Memory B cell (primary cell): ENCODE results near the gene TSPAN2.

Source experiments
- ATAC-seq: fragments of 150-1000 bp; cut with Tn5 transposase; 2 replicates; pipeline ENCODE4 v1.10.0; 2021; ENCODE audit warnings: low read depth, mild to moderate bottlenecking, moderate library complexity
- DNase-seq, 2 donors: peaks; one replicate each; pipeline ENCODE4 v3.0.0; 2022; ENCODE audit warnings: low spot score in 2 of 2
- H3K27ac Mint-ChIP-seq: one replicate; pipeline ENCODE4 v1.8.0; 2022; ENCODE audit warnings: mild to moderate bottlenecking, moderate library complexity, mixed read lengths
- H3K27me3 Mint-ChIP-seq: one replicate; pipeline ENCODE4 v1.8.0; 2022; ENCODE audit warnings: mixed read lengths
- H3K36me3 Mint-ChIP-seq: one replicate; pipeline ENCODE4 v1.8.0; 2022; ENCODE audit warnings: mild to moderate bottlenecking, mixed read lengths
- H3K4me1 Mint-ChIP-seq: one replicate; pipeline ENCODE4 v1.8.0; 2022; ENCODE audit warnings: mixed read lengths
- H3K4me3 Mint-ChIP-seq: one replicate; pipeline ENCODE4 v1.8.0; 2022; ENCODE audit warnings: mild to moderate bottlenecking, moderate library complexity, mixed read lengths
- H3K9me3 Mint-ChIP-seq: one replicate; pipeline ENCODE4 v1.8.0; 2022; ENCODE audit warnings: mixed read lengths

TSPAN2 gene

GRCh38 chr1:115059316-115059715, 30.0 kb downstream of the TSPAN2 start:
- Mint-ChIP-seq H3K4me1 (peaks cover 5% of the 10 kb centered on the region), H3K27ac (no peak overlapping the region), H3K36me3 (no peaks in the 10 kb centered on the region), H3K27me3 (no peaks in the 10 kb centered on the region), H3K4me3 (no peak overlapping the region), H3K9me3 (no peaks in the 10 kb centered on the region)
- DNase-seq = no peak
- ATAC-seq = no peak

DNA sequence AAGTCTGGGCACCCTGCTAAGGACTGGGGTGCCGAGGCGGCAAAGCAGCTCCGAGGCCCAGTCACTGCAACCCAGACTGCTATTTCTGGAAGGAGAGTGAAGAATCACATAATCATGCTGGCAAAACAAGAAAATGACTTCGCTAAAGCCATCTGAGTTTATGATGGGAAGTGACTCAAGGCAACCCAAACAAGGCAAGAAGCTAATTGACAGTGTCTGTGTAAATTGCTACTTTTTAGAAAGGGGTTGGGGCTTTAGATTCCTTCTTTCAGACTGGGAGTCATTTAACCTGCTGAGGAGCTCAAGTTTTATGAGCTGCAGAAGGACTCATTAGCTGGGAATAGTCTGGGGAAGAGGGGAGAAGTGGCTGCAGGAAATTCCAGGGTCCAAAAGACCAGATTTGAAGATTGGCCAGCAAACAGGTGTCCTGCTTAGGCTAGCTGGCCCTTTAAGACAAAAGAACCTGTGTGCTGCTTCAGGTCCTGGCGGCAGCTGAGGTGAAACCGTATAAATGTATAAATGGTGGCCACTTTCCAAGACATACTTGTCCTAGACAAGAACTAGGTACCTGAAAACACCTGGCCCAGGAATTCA, 31.5 kb downstream of the TSPAN2 start:
- no peak overlapping the region for H3K27ac Mint-ChIP-seq
- H3K36me3 Mint-ChIP-seq = no peaks in the 10 kb centered on the region

DNA sequence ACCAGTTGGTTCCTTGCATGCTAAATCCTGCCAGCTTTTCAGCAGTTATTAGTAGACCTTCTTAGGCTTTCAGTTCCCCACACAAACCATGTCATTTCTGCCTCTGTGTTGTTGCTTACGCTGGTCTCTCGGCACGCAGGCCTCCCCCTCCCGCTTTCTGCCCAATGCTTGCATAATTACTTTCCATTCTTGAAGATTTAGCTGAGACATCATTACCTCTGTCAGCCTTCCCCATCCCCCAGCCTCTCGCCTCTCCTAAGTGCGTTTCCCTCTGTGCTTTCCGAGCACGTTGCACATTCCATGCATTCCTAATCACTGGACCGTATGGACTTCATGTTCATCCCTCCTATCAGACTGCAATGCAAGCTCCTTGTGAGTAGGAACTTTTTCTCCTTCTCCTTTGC, 32.9 kb downstream of the TSPAN2 start:
- H3K4me3 Mint-ChIP-seq = no peak overlapping the region

More for the DNA sequence above, 31.5 kb downstream of the TSPAN2 start:
- ATAC-seq = no peak
- no peak overlapping the region for H3K4me3 Mint-ChIP-seq
- no peaks in the 10 kb centered on the region for H3K9me3 Mint-ChIP-seq
- no peak for DNase-seq
- no peaks in the 10 kb centered on the region for H3K27me3 Mint-ChIP-seq
- no peaks in the 10 kb centered on the region for H3K4me1 Mint-ChIP-seq

DNA sequence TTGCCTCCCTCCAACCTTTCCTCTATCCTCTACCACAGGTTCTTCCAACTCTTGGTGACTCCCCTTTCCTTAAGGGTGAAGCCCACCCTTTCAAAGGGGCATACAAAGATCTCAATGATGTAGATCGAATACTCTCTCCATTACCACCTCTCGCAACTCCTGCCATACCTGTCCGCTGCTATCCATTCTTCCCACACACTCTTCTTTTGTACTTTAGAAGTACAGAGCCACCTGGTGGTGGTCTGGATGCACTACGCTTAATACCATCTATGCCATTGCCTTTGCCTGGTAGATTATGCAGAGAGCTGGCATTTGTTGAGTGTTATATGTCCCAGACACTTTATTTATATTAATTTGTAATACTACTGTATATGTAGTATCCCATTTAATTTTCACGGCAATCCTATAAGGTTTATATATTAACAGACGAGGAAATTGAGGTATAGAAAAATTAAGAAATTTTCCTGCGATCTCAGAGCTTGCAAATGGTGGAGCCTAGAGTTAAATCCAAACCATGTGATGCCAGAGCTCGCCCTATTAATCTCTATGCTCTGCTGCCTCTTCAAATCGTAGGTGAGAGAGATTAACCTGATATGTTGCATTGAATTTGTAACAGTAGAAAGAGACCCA, 36.7 kb downstream of the TSPAN2 start:
- Mint-ChIP-seq H3K4me3 (no peak overlapping the region), H3K9me3 (no peaks in the 10 kb centered on the region), H3K36me3 (no peaks in the 10 kb centered on the region), H3K27ac (no peak overlapping the region), H3K4me1 (no peaks in the 10 kb centered on the region), H3K27me3 (no peaks in the 10 kb centered on the region)
- DNase-seq (peak; percentile 37 to 39), ATAC-seq (peak; percentile 89)

More for the DNA sequence above, 32.9 kb downstream of the TSPAN2 start:
- Mint-ChIP-seq H3K36me3 (no peaks in the 10 kb centered on the region), H3K9me3 (no peaks in the 10 kb centered on the region), H3K4me1 (no peaks in the 10 kb centered on the region), H3K27me3 (no peaks in the 10 kb centered on the region), H3K27ac (no peak overlapping the region)
- ATAC-seq (no peak), DNase-seq (no peak)

DNA sequence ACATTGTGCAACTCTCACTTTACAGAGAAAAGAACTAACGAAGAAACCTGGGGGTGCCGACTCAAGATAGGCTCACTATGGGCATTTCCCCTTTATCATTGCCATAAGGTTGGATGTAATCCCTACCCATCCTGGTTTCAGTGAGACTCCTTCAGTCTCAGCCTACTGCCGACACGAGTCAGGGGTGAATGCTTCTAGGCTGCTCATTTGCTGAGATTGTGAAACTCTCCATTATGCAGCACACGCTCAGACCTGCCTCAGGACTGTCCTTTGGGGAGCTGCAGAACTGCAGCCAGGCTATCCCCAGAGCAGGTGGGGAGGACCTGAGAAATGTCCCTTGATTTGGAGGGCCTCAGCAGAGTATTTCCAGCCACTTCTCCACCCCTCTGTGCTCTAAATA, 37.5 kb downstream of the TSPAN2 start:
- H3K4me1 Mint-ChIP-seq = no peaks in the 10 kb centered on the region
- H3K36me3 Mint-ChIP-seq = no peaks in the 10 kb centered on the region
- no peaks in the 10 kb centered on the region for H3K9me3 Mint-ChIP-seq
- H3K27me3 Mint-ChIP-seq = no peaks in the 10 kb centered on the region
- H3K27ac Mint-ChIP-seq = no peak overlapping the region
- no peak for DNase-seq
- no peak for ATAC-seq
- H3K4me3 Mint-ChIP-seq = no peak overlapping the region

DNA sequence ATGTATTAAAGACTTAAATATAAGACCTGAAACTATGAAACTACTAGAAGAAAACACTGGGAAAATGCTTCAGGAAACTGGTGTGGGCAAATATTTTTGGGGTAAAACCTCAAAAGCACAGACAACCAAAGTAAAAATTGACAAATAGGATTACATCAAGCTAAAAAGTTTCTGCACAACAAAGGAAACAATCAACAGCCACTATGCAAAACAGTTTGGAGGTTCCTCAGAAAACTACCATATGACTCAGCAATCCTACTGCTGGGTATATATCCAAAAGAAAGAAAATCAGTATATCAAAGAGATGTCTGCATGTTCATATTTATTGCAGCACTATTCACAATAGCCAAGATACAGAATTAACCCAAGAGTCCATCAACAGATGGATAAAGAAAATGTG, 42.6 kb downstream of the TSPAN2 start:
- Mint-ChIP-seq H3K9me3 (peaks cover 4% of the 10 kb centered on the region), H3K36me3 (peaks cover 2% of the 10 kb centered on the region), H3K4me3 (no peak overlapping the region), H3K4me1 (no peaks in the 10 kb centered on the region), H3K27ac (no peak overlapping the region), H3K27me3 (peaks cover 2% of the 10 kb centered on the region)
- ATAC-seq (no peak), DNase-seq (no peak)

- DNase-seq (no peak), ATAC-seq (no peak)
- Mint-ChIP-seq H3K4me1 (no peaks in the 10 kb centered on the region), H3K27me3 (peaks cover 2% of the 10 kb centered on the region), H3K4me3 (no peak overlapping the region), H3K27ac (no peak overlapping the region), H3K9me3 (peaks cover 4% of the 10 kb centered on the region), H3K36me3 (peaks cover 2% of the 10 kb centered on the region)
Observed at GRCh38 chr1:115041654-115042053, 47.6 kb downstream of the TSPAN2 start.

DNA sequence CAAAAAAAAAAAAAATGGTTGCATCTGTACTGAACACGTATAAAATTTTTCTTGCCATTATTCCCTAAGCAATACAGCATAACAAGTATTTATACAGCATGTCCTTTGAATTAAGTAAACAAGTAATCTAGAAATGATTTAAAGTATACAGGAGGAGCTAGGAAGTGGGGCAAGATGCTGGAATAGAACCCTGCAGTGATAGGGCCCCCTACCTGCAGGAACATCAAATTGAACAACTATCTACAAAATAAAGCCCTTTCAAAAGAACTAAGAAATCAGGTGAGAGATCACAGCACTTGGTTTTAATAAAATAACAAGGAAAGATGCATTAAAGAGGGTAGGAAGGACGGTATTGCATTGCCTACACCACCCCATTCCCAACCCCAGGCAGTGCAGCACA, 48.8 kb downstream of the TSPAN2 start:
- ATAC-seq (no peak), DNase-seq (no peak)
- no peak overlapping the region for H3K4me3 Mint-ChIP-seq
- H3K27ac Mint-ChIP-seq = no peak overlapping the region
- H3K27me3 Mint-ChIP-seq = peaks cover 3% of the 10 kb centered on the region
- H3K36me3 Mint-ChIP-seq = no peaks in the 10 kb centered on the region
- H3K9me3 Mint-ChIP-seq = peaks cover 4% of the 10 kb centered on the region
- H3K4me1 Mint-ChIP-seq = no peaks in the 10 kb centered on the region

DNA sequence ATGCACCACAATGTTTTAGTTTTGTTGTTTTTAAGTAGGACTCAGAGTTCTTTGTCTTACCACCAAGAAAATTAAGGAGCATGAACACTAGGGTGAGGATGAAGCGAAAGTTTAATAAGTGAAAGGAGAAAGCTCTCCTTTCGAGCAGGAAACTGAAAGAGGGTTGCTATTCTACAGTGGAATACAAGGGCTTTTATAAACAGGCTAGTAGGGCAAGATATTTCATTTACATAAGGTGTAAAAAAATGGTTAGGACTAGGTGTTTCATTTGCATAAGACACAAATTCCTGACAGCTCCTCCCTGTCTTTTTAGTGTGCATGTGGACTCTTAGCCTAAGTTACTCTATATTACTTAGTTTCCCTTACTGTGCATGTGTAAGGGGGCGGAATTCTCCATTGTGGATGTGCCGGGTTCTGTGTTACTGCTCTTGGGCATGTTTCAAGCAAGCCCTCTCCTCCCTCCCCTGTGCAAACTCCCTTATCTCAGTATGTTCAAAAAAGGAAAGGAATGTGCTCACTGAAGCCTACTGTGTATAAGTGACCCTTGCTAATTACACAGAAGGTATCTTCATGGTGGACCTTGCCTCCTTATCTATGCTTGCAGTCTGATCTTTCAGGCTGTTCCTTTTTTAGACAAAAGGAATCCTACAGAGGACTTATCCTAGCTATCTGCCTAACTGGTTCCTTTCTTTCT, 52.3 kb downstream of the TSPAN2 start:
- no peak for ATAC-seq
- H3K27me3 Mint-ChIP-seq = peaks cover 1% of the 10 kb centered on the region
- H3K4me1 Mint-ChIP-seq = no peaks in the 10 kb centered on the region
- H3K9me3 Mint-ChIP-seq = no peaks in the 10 kb centered on the region
- H3K4me3 Mint-ChIP-seq = no peak overlapping the region
- no peak for DNase-seq
- no peak overlapping the region for H3K27ac Mint-ChIP-seq
- no peaks in the 10 kb centered on the region for H3K36me3 Mint-ChIP-seq

DNA sequence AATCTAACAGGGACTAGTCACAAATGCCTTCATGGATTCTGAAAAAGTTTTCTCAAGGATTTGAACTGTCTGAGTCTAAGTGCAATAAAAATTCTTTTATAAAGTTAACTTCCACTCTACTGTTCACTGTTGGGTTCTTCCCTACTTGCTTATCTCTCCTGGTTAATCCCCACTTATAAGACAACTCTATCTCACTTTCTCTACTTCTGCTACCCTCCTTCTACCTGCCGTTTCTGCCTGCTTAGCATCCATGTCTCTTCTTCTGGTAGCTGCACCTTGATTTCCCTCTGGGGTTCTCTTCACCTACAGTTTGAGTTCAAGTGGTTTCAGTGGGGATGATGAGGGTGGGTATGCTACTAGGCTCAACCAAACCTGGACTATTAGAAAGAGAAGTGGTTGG, 53.7 kb downstream of the TSPAN2 start:
- DNase-seq (no peak), ATAC-seq (no peak)
- Mint-ChIP-seq H3K36me3 (no peaks in the 10 kb centered on the region), H3K9me3 (no peaks in the 10 kb centered on the region), H3K27me3 (peaks cover 1% of the 10 kb centered on the region), H3K4me1 (no peaks in the 10 kb centered on the region), H3K4me3 (no peak overlapping the region), H3K27ac (no peak overlapping the region)

DNA sequence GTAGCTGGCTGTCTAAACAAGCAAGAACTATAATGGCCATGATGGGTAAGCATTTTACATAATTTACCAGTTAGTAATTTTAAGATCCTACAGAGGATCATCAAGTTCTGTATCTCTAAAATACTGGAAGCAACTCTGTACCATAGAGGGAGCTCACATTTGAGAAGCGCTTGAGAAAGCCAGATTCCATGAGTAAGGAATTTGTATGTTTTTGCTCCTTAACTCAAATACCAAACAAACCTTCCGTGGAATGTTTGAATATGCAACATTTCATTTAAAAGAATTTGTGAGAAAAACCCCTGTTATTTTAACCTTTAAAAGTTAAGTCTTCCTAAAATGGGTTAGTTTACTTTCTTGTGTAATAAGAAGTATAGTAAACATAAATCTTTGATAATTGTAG, 57.7 kb downstream of the TSPAN2 start:
- Mint-ChIP-seq H3K27me3 (peaks cover 5% of the 10 kb centered on the region), H3K27ac (no peak overlapping the region), H3K9me3 (no peaks in the 10 kb centered on the region), H3K4me3 (no peak overlapping the region), H3K36me3 (no peaks in the 10 kb centered on the region), H3K4me1 (no peaks in the 10 kb centered on the region)
- DNase-seq (no peak), ATAC-seq (no peak)

GRCh38 chr1:115029526-115029925, 59.8 kb downstream of the TSPAN2 start, which contains the start of gene TSHB:
TSS of gene TSHB (plus strand) at chr1:115029826. CDS start at chr1:115033363, 3,537 bp downstream.
- DNase-seq (no peak), ATAC-seq (no peak)
- no peak within 1 kb of the TSS for H3K4me3 Mint-ChIP-seq
- H3K4me1 Mint-ChIP-seq = no peaks in the 10 kb centered on the region
- peaks cover 4% of the 10 kb centered on the region for H3K27me3 Mint-ChIP-seq
- no peaks in the 10 kb centered on the region for H3K36me3 Mint-ChIP-seq
- H3K9me3 Mint-ChIP-seq = no peaks in the 10 kb centered on the region
- H3K27ac Mint-ChIP-seq = no peak within 1 kb of the TSS

DNA sequence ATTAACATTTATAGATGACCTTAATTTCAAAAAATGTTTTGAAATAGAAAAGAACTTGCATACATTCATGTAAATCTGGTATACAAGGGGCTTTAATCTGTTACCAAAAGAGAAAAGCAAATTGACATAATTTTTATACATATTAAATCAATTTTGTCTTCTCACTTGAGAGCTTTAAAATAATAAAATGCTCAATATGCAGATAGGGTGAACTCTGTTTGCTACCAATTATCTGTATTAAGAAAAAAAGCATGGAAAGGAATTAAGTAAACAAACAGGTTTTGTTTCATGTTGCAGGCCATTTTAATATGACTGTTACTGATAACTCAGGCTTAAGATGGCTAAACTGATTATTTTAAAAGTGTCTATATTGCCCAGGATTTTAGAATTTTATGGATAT, 65.7 kb downstream of the TSPAN2 start:
- Mint-ChIP-seq H3K27ac (no peak overlapping the region), H3K4me1 (no peaks in the 10 kb centered on the region), H3K27me3 (peaks cover 8% of the 10 kb centered on the region), H3K9me3 (peaks cover 2% of the 10 kb centered on the region), H3K4me3 (no peak overlapping the region), H3K36me3 (no peaks in the 10 kb centered on the region)
- DNase-seq (no peak), ATAC-seq (no peak)

DNA sequence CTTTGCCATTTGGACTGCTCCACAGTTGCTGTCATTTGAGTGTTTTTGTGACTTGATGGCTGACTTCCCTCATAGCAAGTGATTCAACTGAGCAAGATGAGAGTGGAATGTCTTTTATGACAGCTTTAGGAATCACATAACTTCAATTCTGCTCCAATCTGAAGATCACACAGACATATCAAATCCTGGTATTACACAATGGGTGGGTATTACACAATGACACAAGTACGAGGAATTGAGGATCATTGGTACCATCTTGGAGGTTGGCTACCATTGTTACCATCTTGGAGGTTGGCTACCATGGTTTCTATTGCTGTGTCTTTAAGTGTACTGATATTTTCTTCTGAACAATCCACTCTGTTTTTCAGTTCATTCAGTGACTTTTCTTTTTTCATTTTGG, 68.2 kb downstream of the TSPAN2 start:
- H3K4me3 Mint-ChIP-seq = no peak overlapping the region

More for the DNA sequence above, 68.2 kb downstream of the TSPAN2 start:
- H3K4me1 Mint-ChIP-seq = no peaks in the 10 kb centered on the region
- no peak for ATAC-seq
- H3K27ac Mint-ChIP-seq = no peak overlapping the region
- peaks cover 4% of the 10 kb centered on the region for H3K9me3 Mint-ChIP-seq
- H3K27me3 Mint-ChIP-seq = peaks cover 6% of the 10 kb centered on the region
- H3K36me3 Mint-ChIP-seq = no peaks in the 10 kb centered on the region
- no peak for DNase-seq
